HepG2 (cell line): ENCODE data around the gene EIF6. TPM values are rescaled to one million over a fixed set of nuclear protein-coding genes. Genes with fewer than 3 reads are reported as not detected.

Source experiments
- ATAC-seq: fragments of 200-7000 bp; cut with Tn5 transposase; 3 replicates; pipeline ENCODE4 v1.9.1; 2020; ENCODE audit warnings: mild to moderate bottlenecking, moderate library complexity
- BruUV-seq: library from RNA; stranded (reverse); fragments of 400-500 nt; replicated peaks from 2 replicates; lab custom pipeline; 2021; lab: Mats Ljungman, UMichigan
- CTCF ChIA-PET: fragments of 300-600 bp; formaldehyde crosslinking; extraction: SDS; loops from one replicate; lab custom pipeline; 2021; ENCODE audit warnings: low total read pairs, inconsistent platforms, low intra/inter-chr PET ratio; lab: Yijun Ruan, JAX
- POLR2A ChIA-PET: fragments of 350-600 bp; sonication (Branson Sonifier 250); formaldehyde crosslinking; loops from one replicate; lab custom pipeline; 2020; ENCODE audit warnings: antibody characterized with exemption, inconsistent platforms; lab: Yijun Ruan, JAX
- DNase-seq: peaks from one replicate; pipeline ENCODE4 v3.0.0-alpha.2; 2015; ENCODE audit warnings: low spot score
- FAIRE-seq: peaks from 3 replicates; lab custom pipeline; 2011; peaks lifted over from hg19 to GRCh38; lab: Jason Lieb, UNC
- H2AFZ ChIP-seq: one replicate; pipeline ENCODE4 v1.6.1; 2011; ENCODE audit warnings: low read length, inconsistent platforms
- H3K27ac ChIP-seq: fragments of 300-600 bp; 3 replicates; pipeline ENCODE4 v1.8.0; 2011; ENCODE audit warnings: mixed run types, mild to moderate bottlenecking, mixed read lengths, low read length, inconsistent platforms; ENCODE audit not compliant: insufficient read depth; ENCODE audit errors: extremely low read length
- H3K27me3 ChIP-seq, 2 experiments: fragments of 200-600 bp in 1 of 2; 2 replicates in 1 of 2; 3 replicates in 1 of 2; pipeline versions ENCODE4 v1.6.0 to v1.8.0; 2011; ENCODE audit warnings: low read length in 2 of 2, mild to moderate bottlenecking in 2 of 2, moderate library complexity in 2 of 2, inconsistent platforms in 1 of 2; ENCODE audit not compliant: insufficient read depth in 2 of 2, control insufficient read depth in 1 of 2
- H3K36me3 ChIP-seq, 2 experiments: fragments of 200-600 bp in 1 of 2; replicated peaks in 1 of 2; 2 replicates in 1 of 2; 3 replicates in 1 of 2; pipeline versions ENCODE4 v1.5.1 to v1.8.0; 2011; ENCODE audit warnings: low read length in 2 of 2, inconsistent platforms in 1 of 2; ENCODE audit not compliant: insufficient read depth in 2 of 2, control insufficient read depth in 1 of 2
- H3K4me1 ChIP-seq: 2 replicates; pipeline ENCODE4 v1.5.1; 2012; ENCODE audit warnings: low read length, inconsistent platforms; ENCODE audit not compliant: insufficient read depth
- H3K4me2 ChIP-seq: 2 replicates; pipeline ENCODE4 v1.6.0; 2011; ENCODE audit warnings: low read depth, low read length, inconsistent platforms
- H3K4me3 ChIP-seq, 3 experiments: fragments of 200-600 bp in 1 of 3; sonication (generic), shearing (Covaris generic) in 1 of 3; replicated peaks in 1 of 3; 2 replicates each; pipeline ENCODE4 v1.5.1; 2011 to 2016; ENCODE audit warnings: low read length in 3 of 3, inconsistent platforms in 2 of 3, low read depth in 2 of 3, mild to moderate bottlenecking in 2 of 3, control low read depth in 1 of 3, mixed read lengths in 1 of 3; ENCODE audit not compliant: insufficient read depth in 1 of 3
- H3K79me2 ChIP-seq: one replicate; pipeline ENCODE4 v1.6.1; 2011; ENCODE audit warnings: low read length, inconsistent platforms; ENCODE audit not compliant: insufficient read depth
- H3K9ac ChIP-seq: 2 replicates; pipeline ENCODE4 v1.6.0; 2011; ENCODE audit warnings: mild to moderate bottlenecking, low read depth, low read length, inconsistent platforms; ENCODE audit not compliant: insufficient read depth
- H3K9me3 ChIP-seq: 2 replicates; pipeline ENCODE4 v1.5.1; 2012; ENCODE audit warnings: mild to moderate bottlenecking, low read length
- H4K20me1 ChIP-seq: 2 replicates; pipeline ENCODE4 v1.6.0; 2011; ENCODE audit warnings: inconsistent platforms, mild to moderate bottlenecking, low read length, moderate library complexity; ENCODE audit not compliant: insufficient read depth
- CCAR2 ChIP-seq: fragments of 200-400 bp; formaldehyde crosslinking; optimal IDR thresholded peaks from 2 replicates; pipeline ENCODE3; 2018; ENCODE audit warnings: low read depth, mild to moderate bottlenecking, low read length, moderate library complexity
- CREM ChIP-seq, 2 experiments: sonication (generic) in 1 of 2; formaldehyde crosslinking in 1 of 2; IDR thresholded peaks; 2 replicates each; pipeline versions ENCODE4 v1.4.0 to v1.6.1; 2016 to 2020; ENCODE audit warnings: antibody characterized with exemption in 1 of 2, mild to moderate bottlenecking in 1 of 2, missing genetic modification reagents in 1 of 2
- MAFF ChIP-seq: IDR thresholded peaks from 2 replicates; pipeline ENCODE4 v1.6.1; 2011; ENCODE audit warnings: low read depth, low read length, improper control_type of control experiment
- MAZ ChIP-seq, 2 experiments: sonication (generic) in 1 of 2; formaldehyde crosslinking in 1 of 2; IDR thresholded peaks; 2 replicates each; pipeline versions ENCODE4 v1.5.0 to v1.6.1; 2012 to 2020; ENCODE audit warnings: low read depth in 2 of 2, mild to moderate bottlenecking in 2 of 2, borderline replicate concordance in 1 of 2, improper control_type of control experiment in 1 of 2, low read length in 1 of 2, missing genetic modification reagents in 1 of 2, moderate library complexity in 1 of 2
- SNAI1 ChIP-seq: sonication (generic); formaldehyde crosslinking; IDR thresholded peaks from 2 replicates; pipeline ENCODE4 v1.5.0; 2020; ENCODE audit warnings: mild to moderate bottlenecking, missing genetic modification reagents, borderline replicate concordance
- THAP11 ChIP-seq: IDR thresholded peaks from 2 replicates; pipeline ENCODE4 v1.6.1; 2016; ENCODE audit warnings: missing biosample characterization, missing genetic modification reagents
- TSC22D2 ChIP-seq: sonication (generic); formaldehyde crosslinking; IDR thresholded peaks from 2 replicates; pipeline ENCODE4 v1.5.1; 2020; ENCODE audit warnings: missing genetic modification reagents, mild to moderate bottlenecking, borderline replicate concordance
- ZNF143 ChIP-seq: sonication (generic); formaldehyde crosslinking; IDR thresholded peaks from 2 replicates; pipeline ENCODE4 v1.4.0; 2020; ENCODE audit warnings: missing genetic modification reagents
- ZNF232 ChIP-seq: sonication (generic); formaldehyde crosslinking; IDR thresholded peaks from 2 replicates; pipeline ENCODE4 v1.4.0; 2020; ENCODE audit warnings: missing genetic modification reagents, borderline replicate concordance
- ZNF234 ChIP-seq: sonication (generic); formaldehyde crosslinking; conservative IDR thresholded peaks from 2 replicates; pipeline ENCODE4 v1.5.1; 2020; ENCODE audit warnings: mild to moderate bottlenecking, missing genetic modification reagents
- ZNF547 ChIP-seq: sonication (generic); formaldehyde crosslinking; IDR thresholded peaks from 2 replicates; pipeline ENCODE4 v1.5.1; 2020; ENCODE audit warnings: mild to moderate bottlenecking, missing genetic modification reagents
- ZNF777 ChIP-seq: sonication (generic); formaldehyde crosslinking; IDR thresholded peaks from 2 replicates; pipeline ENCODE4 v1.4.0; 2020; ENCODE audit warnings: missing genetic modification reagents
- ZNF780A ChIP-seq: sonication (generic); formaldehyde crosslinking; IDR thresholded peaks from 2 replicates; pipeline ENCODE4 v1.8.0; 2022; ENCODE audit warnings: mild to moderate bottlenecking, missing genetic modification reagents, moderate library complexity
- ZSCAN20 ChIP-seq: sonication (generic); formaldehyde crosslinking; IDR thresholded peaks from 2 replicates; pipeline ENCODE4 v1.4.0; 2020; ENCODE audit warnings: missing genetic modification reagents, mild to moderate bottlenecking, borderline replicate concordance
- WGBS: methylation state at CpG from one replicate; pipeline ENCODE4 v1.1.6; 2017; ENCODE audit warnings: low lambda C conversion rate; 5-methylcytosine and 5-hydroxymethylcytosine counted together
- in situ Hi-C: cut with HindIII; loops from 2 replicates; pipeline ENCODE4 v1.10.0; 2017; ENCODE audit warnings: low pct_unique_long_range_greater_than_20kb; ENCODE audit not compliant: extremely low pct_ligation_motif_present
- intact Hi-C: fragments of 100-400 bp; cut with micrococcal nuclease; formaldehyde crosslinking; loops from one replicate; pipeline ENCODE4 v1.10.0; 2022; ENCODE audit not compliant: unreplicated experiment
- polyA plus RNA-seq, 8 experiments: library from polyadenylated mRNA; depleted of rRNA in 3 of 8; stranded (reverse) in 7 of 8; unstranded in 1 of 8; fragments of >200 nt; fragmentation: Illumina TruSeq in 4 of 8; extraction: Trizol in 4 of 8; gene quantifications; 2 replicates each; pipeline versions ENCODE4 v1.2.1 to v1.2.3, GENCODE V29; 2011 to 2016; ENCODE audit warnings: low read depth in 4 of 8, missing spikeins in 1 of 8, mixed read lengths in 1 of 8; ENCODE audit not compliant: insufficient read depth in 1 of 8
- total RNA-seq, 5 experiments: library from RNA; depleted of rRNA; stranded (reverse); fragments of >200 nt; fragmentation: Illumina TruSeq; extraction: Trizol; gene quantifications; 2 replicates each; pipeline ENCODE4 v1.2.3, GENCODE V29; 2016; ENCODE audit warnings: low read depth in 1 of 5
- TF ChIP-seq, protein P1 (sequence below): sonication (generic); formaldehyde crosslinking; IDR thresholded peaks from 2 replicates; pipeline ENCODE4 v1.8.1; 2022; ENCODE audit warnings: low read depth, mild to moderate bottlenecking, missing genetic modification reagents
- TF ChIP-seq, protein P2 (sequence below): sonication (generic); formaldehyde crosslinking; IDR thresholded peaks from 2 replicates; pipeline ENCODE4 v1.9.0; 2021; ENCODE audit warnings: missing genetic modification reagents, mild to moderate bottlenecking, borderline replicate concordance

EIF6 gene
- total and polyA plus RNA-seq, 2 of the 13 experiments (the other 11 are each of a cell fraction or from before 2014, with no cell fraction given): 462 to 466 TPM

DNA sequence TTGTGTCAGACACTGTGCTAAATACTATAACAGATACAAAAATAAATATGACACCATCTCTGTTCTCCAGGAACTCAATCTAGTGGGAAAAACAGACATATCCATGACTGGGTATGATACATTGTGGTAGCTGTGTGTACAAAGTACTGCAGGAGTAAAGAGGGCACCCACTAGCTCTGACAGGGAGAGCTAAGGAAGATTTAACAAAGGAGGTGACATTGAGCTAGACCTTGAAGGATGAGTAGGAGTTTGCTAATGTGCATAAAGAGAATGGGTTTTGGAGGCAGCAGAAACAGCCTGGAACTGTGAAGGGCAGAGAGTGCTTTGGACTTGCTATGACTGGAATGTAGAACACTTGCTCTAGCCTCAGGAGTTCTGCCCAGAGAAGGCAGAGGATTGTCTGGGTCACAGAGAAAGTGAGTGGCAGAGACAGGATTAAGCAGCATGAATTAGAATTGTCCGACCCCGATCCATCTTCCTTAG, 43.7 kb downstream of the EIF6 start:
- POLR2A ChIA-PET: no interaction called here
- CTCF ChIA-PET: no interaction called here
- TF ChIP-seq ZNF780A (CRISPR knock-in tag) (no peak), ZNF232 (no peak), MAFF (no peak), MAZ (IDR thresholded peaks at IDR 0.05; ENCODE audit: borderline replicate concordance, low read depth, low read length) (no peak), MAZ (CRISPR knock-in tag; IDR thresholded peaks at IDR 0.05; ENCODE audit: low read depth) (no peak), THAP11 (no peak), ZNF547 (no peak), CCAR2 (no peak), ZNF234 (CRISPR knock-in tag) (no peak), ZNF143 (CRISPR knock-in tag) (no peak), CREM (IDR thresholded peaks at IDR 0.05) (no peak), CREM (CRISPR knock-in tag; IDR thresholded peaks at IDR 0.05) (no peak), ZNF777 (CRISPR knock-in tag) (no peak), SNAI1 (CRISPR knock-in tag) (no peak), TSC22D2 (CRISPR knock-in tag) (no peak), ZSCAN20 (CRISPR knock-in tag) (no peak)
- TF ChIP-seq, protein P1, sequence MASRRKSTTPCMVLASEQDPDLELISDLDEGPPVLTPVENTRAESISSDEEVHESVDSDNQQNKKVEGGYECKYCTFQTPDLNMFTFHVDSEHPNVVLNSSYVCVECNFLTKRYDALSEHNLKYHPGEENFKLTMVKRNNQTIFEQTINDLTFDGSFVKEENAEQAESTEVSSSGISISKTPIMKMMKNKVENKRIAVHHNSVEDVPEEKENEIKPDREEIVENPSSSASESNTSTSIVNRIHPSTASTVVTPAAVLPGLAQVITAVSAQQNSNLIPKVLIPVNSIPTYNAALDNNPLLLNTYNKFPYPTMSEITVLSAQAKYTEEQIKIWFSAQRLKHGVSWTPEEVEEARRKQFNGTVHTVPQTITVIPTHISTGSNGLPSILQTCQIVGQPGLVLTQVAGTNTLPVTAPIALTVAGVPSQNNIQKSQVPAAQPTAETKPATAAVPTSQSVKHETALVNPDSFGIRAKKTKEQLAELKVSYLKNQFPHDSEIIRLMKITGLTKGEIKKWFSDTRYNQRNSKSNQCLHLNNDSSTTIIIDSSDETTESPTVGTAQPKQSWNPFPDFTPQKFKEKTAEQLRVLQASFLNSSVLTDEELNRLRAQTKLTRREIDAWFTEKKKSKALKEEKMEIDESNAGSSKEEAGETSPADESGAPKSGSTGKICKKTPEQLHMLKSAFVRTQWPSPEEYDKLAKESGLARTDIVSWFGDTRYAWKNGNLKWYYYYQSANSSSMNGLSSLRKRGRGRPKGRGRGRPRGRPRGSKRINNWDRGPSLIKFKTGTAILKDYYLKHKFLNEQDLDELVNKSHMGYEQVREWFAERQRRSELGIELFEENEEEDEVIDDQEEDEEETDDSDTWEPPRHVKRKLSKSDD: no peak
- TF ChIP-seq, protein P2, sequence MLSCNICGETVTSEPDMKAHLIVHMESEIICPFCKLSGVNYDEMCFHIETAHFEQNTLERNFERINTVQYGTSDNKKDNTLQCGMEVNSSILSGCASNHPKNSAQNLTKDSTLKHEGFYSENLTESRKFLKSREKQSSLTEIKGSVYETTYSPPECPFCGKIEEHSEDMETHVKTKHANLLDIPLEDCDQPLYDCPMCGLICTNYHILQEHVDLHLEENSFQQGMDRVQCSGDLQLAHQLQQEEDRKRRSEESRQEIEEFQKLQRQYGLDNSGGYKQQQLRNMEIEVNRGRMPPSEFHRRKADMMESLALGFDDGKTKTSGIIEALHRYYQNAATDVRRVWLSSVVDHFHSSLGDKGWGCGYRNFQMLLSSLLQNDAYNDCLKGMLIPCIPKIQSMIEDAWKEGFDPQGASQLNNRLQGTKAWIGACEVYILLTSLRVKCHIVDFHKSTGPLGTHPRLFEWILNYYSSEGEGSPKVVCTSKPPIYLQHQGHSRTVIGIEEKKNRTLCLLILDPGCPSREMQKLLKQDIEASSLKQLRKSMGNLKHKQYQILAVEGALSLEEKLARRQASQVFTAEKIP (CRISPR knock-in tag): no peak

More for the DNA sequence above, 43.7 kb downstream of the EIF6 start:
- no peak overlapping the region for H2AFZ ChIP-seq
- H3K27ac ChIP-seq: no peak overlapping the region
- H3K36me3 ChIP-seq: no peaks in the 10 kb centered on the region
- H4K20me1 ChIP-seq: no peaks in the 10 kb centered on the region
- BruUV-seq: no TSS peak
- WGBS: 44% methylated on average over 2 of the region's 2 CpGs
- no peaks in the 10 kb centered on the region for H3K4me1 ChIP-seq
- in situ Hi-C loops: no loop called here
- intact Hi-C loops: no loop called here
- FAIRE-seq: no peak
- no peak for DNase-seq
- H3K9ac ChIP-seq: no peak overlapping the region
- peaks cover 3 to 15% of the 10 kb centered on the region in 2 experiments; a peak in 2 of 5 replicates for H3K27me3 ChIP-seq
- ATAC-seq: peak; percentile 27; the same call in 2 of the 3 replicates
- no peaks in the 10 kb centered on the region for H3K79me2 ChIP-seq
- H3K9me3 ChIP-seq: no peaks in the 10 kb centered on the region
- H3K4me2 ChIP-seq: no peak overlapping the region
- H3K4me3 ChIP-seq: no peak overlapping the region
